Neuronal stem cell (in vitro differentiated cells): ENCODE data around the gene CSH1.

Source experiments
- DNase-seq: peaks from one replicate; pipeline ENCODE4 v3.0.0-alpha.2; 2013; ENCODE audit warnings: low spot score
- H2AFZ ChIP-seq: one replicate; pipeline ENCODE4 v1.6.1; 2013; ENCODE audit warnings: mild to moderate bottlenecking, low read length, inconsistent platforms
- H2AK5ac ChIP-seq: 2 replicates; pipeline ENCODE4 v1.6.1; 2013; ENCODE audit warnings: low read depth, mild to moderate bottlenecking, inconsistent platforms, low read length, moderate library complexity, mixed read lengths
- H2BK120ac ChIP-seq: 2 replicates; pipeline ENCODE4 v1.6.1; 2013; ENCODE audit warnings: low read depth, mild to moderate bottlenecking, inconsistent platforms, low read length, moderate library complexity, mixed read lengths
- H2BK12ac ChIP-seq: one replicate; pipeline ENCODE4 v1.6.1; 2013; ENCODE audit warnings: low read length, inconsistent platforms
- H2BK15ac ChIP-seq: 2 replicates; pipeline ENCODE4 v1.6.1; 2013; ENCODE audit warnings: mild to moderate bottlenecking, low read length, inconsistent platforms, mixed read lengths
- H2BK5ac ChIP-seq: one replicate; pipeline ENCODE4 v1.6.1; 2013; ENCODE audit warnings: inconsistent platforms, mild to moderate bottlenecking, low read length, moderate library complexity
- H3K14ac ChIP-seq: one replicate; pipeline ENCODE4 v1.6.1; 2013; ENCODE audit warnings: low read length, inconsistent platforms
- H3K18ac ChIP-seq: 2 replicates; pipeline ENCODE4 v1.6.1; 2013; ENCODE audit warnings: low read length, inconsistent platforms
- H3K23ac ChIP-seq: 2 replicates; pipeline ENCODE4 v1.6.1; 2013; ENCODE audit warnings: low read depth, mild to moderate bottlenecking, mixed read lengths, low read length, inconsistent platforms; ENCODE audit not compliant: poor library complexity
- H3K27ac ChIP-seq: replicated peaks from 3 replicates; pipeline ENCODE4 v1.5.1; 2013; ENCODE audit warnings: low read length, inconsistent platforms
- H3K27me3 ChIP-seq, 3 experiments: 2 replicates each; pipeline ENCODE4 v1.6.1; 2013; ENCODE audit warnings: low read length in 3 of 3, mild to moderate bottlenecking in 2 of 3, inconsistent platforms in 1 of 3, low read depth in 1 of 3, mixed read lengths in 1 of 3, moderate library complexity in 1 of 3; ENCODE audit not compliant: control insufficient read depth in 3 of 3, insufficient read depth in 3 of 3
- H3K36me3 ChIP-seq, 2 donors: replicated peaks in 1 of 2; 2 replicates each; pipeline ENCODE4 v1.6.1; 2013; ENCODE audit warnings: low read length in 2 of 2; ENCODE audit not compliant: control insufficient read depth in 2 of 2, insufficient read depth in 2 of 2
- H3K4ac ChIP-seq: 2 replicates; pipeline ENCODE4 v1.6.1; 2013; ENCODE audit warnings: inconsistent platforms, mild to moderate bottlenecking, low read length, moderate library complexity
- H3K4me1 ChIP-seq, 2 donors: 1 replicate in 1 of 2; 2 replicates in 1 of 2; pipeline ENCODE4 v1.6.1; 2013; ENCODE audit warnings: low read length in 2 of 2, low read depth in 1 of 2; ENCODE audit not compliant: control insufficient read depth in 2 of 2, insufficient read depth in 1 of 2
- H3K4me2 ChIP-seq: one replicate; pipeline ENCODE4 v1.6.1; 2013; ENCODE audit warnings: mild to moderate bottlenecking, low read length, inconsistent platforms; ENCODE audit not compliant: insufficient read depth, poor library complexity, severe bottlenecking
- H3K4me3 ChIP-seq, 2 donors: 2 replicates each; pipeline ENCODE4 v1.5.1; 2013; ENCODE audit warnings: low read length in 2 of 2, mild to moderate bottlenecking in 2 of 2, inconsistent platforms in 1 of 2, moderate library complexity in 1 of 2
- H3K79me1 ChIP-seq: one replicate; pipeline ENCODE4 v1.6.1; 2013; ENCODE audit warnings: low read depth, mild to moderate bottlenecking, inconsistent platforms, low read length, moderate library complexity
- H3K9ac ChIP-seq: one replicate; pipeline ENCODE4 v1.6.1; 2013; ENCODE audit warnings: mild to moderate bottlenecking, low read depth, low read length, inconsistent platforms; ENCODE audit not compliant: poor library complexity
- H3K9me3 ChIP-seq, 2 donors: replicated peaks in 1 of 2; 2 replicates each; pipeline versions ENCODE3 to v1.6.1; 2013; ENCODE audit warnings: low read length in 2 of 2, mild to moderate bottlenecking in 2 of 2, inconsistent platforms in 1 of 2, low read depth in 1 of 2, mixed read lengths in 1 of 2, moderate library complexity in 1 of 2; ENCODE audit not compliant: control insufficient read depth in 2 of 2, insufficient read depth in 1 of 2
- H4K8ac ChIP-seq: one replicate; pipeline ENCODE4 v1.6.1; 2013; ENCODE audit warnings: low read depth, mild to moderate bottlenecking, inconsistent platforms, low read length, moderate library complexity
- H4K91ac ChIP-seq: one replicate; pipeline ENCODE4 v1.6.1; 2013; ENCODE audit warnings: low read length, low read depth, mild to moderate bottlenecking, inconsistent platforms; ENCODE audit not compliant: poor library complexity
- WGBS, 2 donors: extraction: QIAGEN DNeasy Blood & Tissue Kit; methylation state at CpG; one replicate each; pipeline ENCODE4 v1.1.7; 2013; ENCODE audit warnings: missing lambda C conversion rate in 2 of 2, mixed read lengths in 1 of 2; ENCODE audit not compliant: insufficient read length in 2 of 2, insufficient replicate concordance in 1 of 2; ENCODE audit errors: extremely low coverage in 2 of 2; 5-methylcytosine and 5-hydroxymethylcytosine counted together

CSH1 gene

GRCh38 chr17:63855185-63855584 lies 41.2 kb downstream of the CSH1 start:
- no peak overlapping the region for H2BK12ac ChIP-seq
- H4K8ac ChIP-seq = no peak overlapping the region
- no peaks in the 10 kb centered on the region for H3K9me3 ChIP-seq
- no peak overlapping the region for H2BK15ac ChIP-seq
- H4K91ac ChIP-seq = no peak overlapping the region
- no peak overlapping the region for H3K4me3 ChIP-seq
- no peak for DNase-seq
- H3K18ac ChIP-seq = no peak overlapping the region
- H3K4me1 ChIP-seq = no peaks in the 10 kb centered on the region
- H3K14ac ChIP-seq = no peak overlapping the region
- no peak overlapping the region for H2AFZ ChIP-seq
- no peak overlapping the region for H2BK5ac ChIP-seq
- no peak overlapping the region for H3K4me2 ChIP-seq
- H3K27ac ChIP-seq = no peak overlapping the region
- H3K79me1 ChIP-seq = no peaks in the 10 kb centered on the region
- H3K36me3 ChIP-seq = no peaks in the 10 kb centered on the region
- no peak overlapping the region for H3K4ac ChIP-seq
- H3K9ac ChIP-seq = no peak overlapping the region
- no CpG with 5 or more reads among the region's 8 CpGs for WGBS, 2 donors
- H3K23ac ChIP-seq = no peak overlapping the region
- peaks cover 0 to 19% (median 0%) of the 10 kb centered on the region in 3 experiments for H3K27me3 ChIP-seq
- no peak overlapping the region for H2BK120ac ChIP-seq
- no peak overlapping the region for H2AK5ac ChIP-seq

- no peak overlapping the region for H3K18ac ChIP-seq
- no peaks in the 10 kb centered on the region for H3K4me1 ChIP-seq
- H3K9ac ChIP-seq = no peak overlapping the region
- WGBS, 2 donors = no CpG with 5 or more reads among the region's 5 CpGs
- no peak overlapping the region for H4K8ac ChIP-seq
- no peak for DNase-seq
- no peak overlapping the region for H2BK120ac ChIP-seq
- H3K36me3 ChIP-seq = no peaks in the 10 kb centered on the region
- H2BK12ac ChIP-seq = no peak overlapping the region
- no peak overlapping the region for H2BK5ac ChIP-seq
- no peak overlapping the region for H2BK15ac ChIP-seq
- H3K79me1 ChIP-seq = no peaks in the 10 kb centered on the region
- no peak overlapping the region for H2AK5ac ChIP-seq
- H3K23ac ChIP-seq = no peak overlapping the region
- peaks cover 0 to 14% (median 0%) of the 10 kb centered on the region in 3 experiments for H3K27me3 ChIP-seq
- no peak overlapping the region for H3K4me2 ChIP-seq
- H3K9me3 ChIP-seq = peaks cover 0 to under 1% of the 10 kb centered on the region in 2 donors
- H3K4ac ChIP-seq = no peak overlapping the region
- H3K4me3 ChIP-seq = no peak overlapping the region
- H3K27ac ChIP-seq = no peak overlapping the region
- no peak overlapping the region for H2AFZ ChIP-seq
- no peak overlapping the region for H4K91ac ChIP-seq
- H3K14ac ChIP-seq = no peak overlapping the region
These were observed 41.7 kb downstream of the CSH1 start for GRCh38 chr17:63854709-63855108.

DNA sequence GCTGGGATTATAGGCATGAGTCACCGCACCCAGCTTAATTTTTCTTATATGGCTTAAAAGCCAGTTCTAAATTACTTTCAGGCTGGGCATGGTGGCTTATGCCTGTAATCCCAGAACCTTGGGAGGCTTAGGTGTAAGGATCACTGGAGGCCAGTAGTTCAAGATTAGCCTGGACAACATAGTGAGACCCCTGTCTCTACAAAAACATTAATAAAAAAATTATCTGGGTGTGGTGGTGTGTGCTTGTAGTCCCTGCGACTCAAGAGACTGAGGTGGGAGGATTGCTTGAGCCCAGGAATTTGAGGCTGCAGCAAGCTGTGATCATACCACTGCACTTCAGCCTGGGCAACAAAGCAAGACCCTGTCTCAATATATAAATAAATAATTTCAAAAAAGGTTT lies 43.1 kb downstream of the CSH1 start:
- H2BK15ac ChIP-seq = no peak overlapping the region
- no peak overlapping the region for H3K4me3 ChIP-seq
- no peaks in the 10 kb centered on the region for H3K79me1 ChIP-seq
- no peak overlapping the region for H3K14ac ChIP-seq
- H3K9me3 ChIP-seq = peaks cover 0 to 7% of the 10 kb centered on the region in 2 donors
- no peak overlapping the region for H3K9ac ChIP-seq
- H3K18ac ChIP-seq = no peak overlapping the region
- peaks cover 0 to 3% of the 10 kb centered on the region in 2 donors for H3K4me1 ChIP-seq
- no peak overlapping the region for H3K4ac ChIP-seq
- H2BK12ac ChIP-seq = no peak overlapping the region
- no peak overlapping the region for H2AFZ ChIP-seq
- H3K23ac ChIP-seq = no peak overlapping the region
- no peak overlapping the region for H2BK5ac ChIP-seq
- H3K27me3 ChIP-seq = peaks cover 0 to 11% (median 6%) of the 10 kb centered on the region in 3 experiments
- H4K8ac ChIP-seq = no peak overlapping the region
- no peak for DNase-seq
- H4K91ac ChIP-seq = no peak overlapping the region
- H3K4me2 ChIP-seq = no peak overlapping the region
- no peaks in the 10 kb centered on the region for H3K36me3 ChIP-seq
- WGBS, 2 donors = no CpG with 5 or more reads among the region's 2 CpGs
- H2AK5ac ChIP-seq = no peak overlapping the region
- no peak overlapping the region for H3K27ac ChIP-seq
- H2BK120ac ChIP-seq = no peak overlapping the region

- Histone ChIP-seq H2BK120ac (no peak overlapping the region), H3K9me3 (peaks cover 0 to 10% of the 10 kb centered on the region in 2 donors), H2BK15ac (no peak overlapping the region), H2AK5ac (no peak overlapping the region), H3K4ac (no peak overlapping the region), H4K8ac (no peak overlapping the region), H3K27ac (no peak overlapping the region), H2BK12ac (no peak overlapping the region), H3K4me1 (peaks cover 0 to 3% of the 10 kb centered on the region in 2 donors), H2BK5ac (no peak overlapping the region), H3K9ac (no peak overlapping the region), H3K4me2 (no peak overlapping the region), H3K14ac (no peak overlapping the region), H3K4me3 (no peak overlapping the region), H2AFZ (no peak overlapping the region), H3K36me3 (no peaks in the 10 kb centered on the region), H3K23ac (no peak overlapping the region), H3K18ac (no peak overlapping the region), H3K27me3 (peaks cover 0 to 7% (median 7%) of the 10 kb centered on the region in 3 experiments), H4K91ac (no peak overlapping the region), H3K79me1 (no peaks in the 10 kb centered on the region)
- no peak for DNase-seq
- no CpG with 5 or more reads among the region's 9 CpGs for WGBS, 2 donors
These were observed 46.0 kb downstream of the CSH1 start for GRCh38 chr17:63850401-63850800.
